Thyroid gland (tissue), 4 donors: Measurements from ENCODE around the gene MRPL27. TPM values are rescaled to one million over a fixed set of nuclear protein-coding genes. Genes with fewer than 3 reads are reported as not detected.

ENCODE experiments used
- DNase-seq, 2 donors: peaks; one replicate each; pipeline ENCODE4 v3.0.0-alpha.2; 2019
- H3K27ac ChIP-seq, 3 donors: fragments of 200-600 bp; sonication (generic); 1 replicate in 2 of 3; 2 replicates in 1 of 3; pipeline ENCODE4 v1.5.1; 2016 to 2019; ENCODE audit warnings: mild to moderate bottlenecking in 1 of 3, moderate library complexity in 1 of 3
- H3K27me3 ChIP-seq: fragments of 200-600 bp; sonication (generic); one replicate; pipeline ENCODE4 v1.5.1; 2019
- H3K36me3 ChIP-seq, 2 donors: fragments of 200-600 bp; sonication (generic); one replicate each; pipeline ENCODE4 v1.5.1; 2016 to 2019
- H3K4me1 ChIP-seq, 2 donors: fragments of 200-600 bp; sonication (generic); one replicate each; pipeline ENCODE4 v1.5.1; 2017 to 2019
- H3K4me3 ChIP-seq, 3 donors: fragments of 200-600 bp; sonication (generic); replicated peaks in 1 of 3; 1 replicate in 2 of 3; 2 replicates in 1 of 3; pipeline ENCODE4 v1.5.1; 2016; ENCODE audit warnings: mild to moderate bottlenecking in 1 of 3
- H3K9me3 ChIP-seq: fragments of 200-600 bp; sonication (generic); one replicate; pipeline ENCODE4 v1.5.1; 2017
- POLR2A ChIP-seq, 2 donors: fragments of 450-650 bp; IDR thresholded peaks; one replicate each; pipeline ENCODE4 v1.6.1; 2017; ENCODE audit warnings: antibody characterized with exemption in 2 of 2, mild to moderate bottlenecking in 2 of 2, moderate library complexity in 1 of 2
- WGBS, 2 donors: methylation state at CpG; one replicate each; pipeline ENCODE4 v1.1.5; 2017; 5-methylcytosine and 5-hydroxymethylcytosine counted together
- intact Hi-C: fragments of 100-400 bp; cut with DNase I; formaldehyde crosslinking; loops from one replicate; pipeline ENCODE4 v1.15.1; 2023
- total RNA-seq, 4 donors: library from RNA; depleted of rRNA; stranded (reverse); fragments of >200 nt; gene quantifications; one replicate each; pipeline ENCODE4 v1.2.3, GENCODE V29; 2016
- TF ChIP-seq, protein P1 (sequence below), 6 experiments: fragments of 200-600 bp in 3 of 6; fragments of 450-650 bp in 3 of 6; sonication (generic) in 3 of 6; IDR thresholded peaks; one replicate each; pipeline ENCODE4 v1.5.1; 2016 to 2019; ENCODE audit warnings: antibody characterized with exemption in 6 of 6, mild to moderate bottlenecking in 2 of 6, inconsistent platforms in 1 of 6, moderate library complexity in 1 of 6

The MRPL27 gene
- total RNA-seq, 4 donors from 2014 or later: 44.6 to 115 (median 80.8) TPM

DNA sequence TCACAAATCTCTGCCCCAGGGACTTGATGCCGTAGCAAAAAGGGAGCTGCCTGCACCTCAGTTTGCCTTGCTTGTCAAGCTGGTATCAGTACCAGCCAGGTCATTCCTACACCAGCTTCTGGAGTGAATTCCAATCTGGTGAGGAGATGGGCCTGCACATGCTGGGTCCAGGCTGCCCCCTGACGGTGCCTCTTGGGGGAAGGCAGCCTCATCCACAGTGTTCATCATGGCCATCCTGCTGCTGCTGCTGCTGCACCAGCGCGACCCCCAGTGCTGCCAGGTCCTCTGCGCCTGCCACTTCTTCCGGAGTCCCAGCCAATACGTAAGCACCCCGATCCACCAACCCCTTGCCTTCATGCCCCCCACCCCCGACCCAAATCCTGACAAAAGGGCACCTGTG is 8.3 kb downstream of the MRPL27 start:
- H3K27ac ChIP-seq: no peak overlapping the region
- peaks cover 24 to 36% of the 10 kb centered on the region in 2 donors for H3K36me3 ChIP-seq
- H3K27me3 ChIP-seq: no peaks in the 10 kb centered on the region
- no peaks in the 10 kb centered on the region for H3K9me3 ChIP-seq
- intact Hi-C loops: loop anchor here (5.0 kb wide), 1 partner anchor 113 kb away; the partner anchor contains the start of gene RSAD1
- no peak overlapping the region for H3K4me3 ChIP-seq
- TF ChIP-seq, protein P1, sequence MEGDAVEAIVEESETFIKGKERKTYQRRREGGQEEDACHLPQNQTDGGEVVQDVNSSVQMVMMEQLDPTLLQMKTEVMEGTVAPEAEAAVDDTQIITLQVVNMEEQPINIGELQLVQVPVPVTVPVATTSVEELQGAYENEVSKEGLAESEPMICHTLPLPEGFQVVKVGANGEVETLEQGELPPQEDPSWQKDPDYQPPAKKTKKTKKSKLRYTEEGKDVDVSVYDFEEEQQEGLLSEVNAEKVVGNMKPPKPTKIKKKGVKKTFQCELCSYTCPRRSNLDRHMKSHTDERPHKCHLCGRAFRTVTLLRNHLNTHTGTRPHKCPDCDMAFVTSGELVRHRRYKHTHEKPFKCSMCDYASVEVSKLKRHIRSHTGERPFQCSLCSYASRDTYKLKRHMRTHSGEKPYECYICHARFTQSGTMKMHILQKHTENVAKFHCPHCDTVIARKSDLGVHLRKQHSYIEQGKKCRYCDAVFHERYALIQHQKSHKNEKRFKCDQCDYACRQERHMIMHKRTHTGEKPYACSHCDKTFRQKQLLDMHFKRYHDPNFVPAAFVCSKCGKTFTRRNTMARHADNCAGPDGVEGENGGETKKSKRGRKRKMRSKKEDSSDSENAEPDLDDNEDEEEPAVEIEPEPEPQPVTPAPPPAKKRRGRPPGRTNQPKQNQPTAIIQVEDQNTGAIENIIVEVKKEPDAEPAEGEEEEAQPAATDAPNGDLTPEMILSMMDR (IDR thresholded peaks at IDR 0.05): no peak
- no peak for TF ChIP-seq POLR2A (IDR thresholded peaks at IDR 0.05)
- 76 to 83% methylated on average over 9 of the region's 9 CpGs for whole genome bisulfite sequencing, 2 donors
- no peak for DNase-seq
- H3K4me1 ChIP-seq: peaks cover 0 to 6% of the 10 kb centered on the region in 2 donors

DNA sequence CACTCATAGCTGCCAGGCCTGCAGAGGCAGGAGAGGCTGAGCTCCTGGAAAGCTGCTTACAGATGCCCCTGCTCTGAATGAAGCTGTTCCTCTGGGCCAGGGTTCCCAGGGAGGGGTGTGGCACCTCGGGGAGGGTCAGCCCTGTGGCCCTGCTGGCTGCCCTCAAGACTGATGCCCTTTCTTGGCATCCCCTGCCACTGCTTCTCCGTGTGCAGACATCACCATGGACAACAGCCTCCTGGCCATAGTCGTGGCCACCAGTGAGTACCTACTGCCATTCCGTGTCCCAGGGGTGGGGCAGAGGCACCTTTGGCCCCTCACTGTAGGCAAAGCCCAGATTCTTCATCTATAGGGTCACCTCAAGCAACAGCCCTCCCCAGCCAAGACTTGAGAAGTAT is 8.9 kb downstream of the MRPL27 start:
- H3K9me3 ChIP-seq: no peaks in the 10 kb centered on the region
- no peak for TF ChIP-seq POLR2A (IDR thresholded peaks at IDR 0.05)
- TF ChIP-seq, protein P1 (IDR thresholded peaks at IDR 0.05): no peak
- WGBS, 2 donors: 70% methylated on average over 4 of the region's 4 CpGs; no CpG with 5 or more reads in 1 of the 2 donors
- no peak for DNase-seq
- no peak overlapping the region for H3K4me3 ChIP-seq
- intact Hi-C loops: loop anchor here (5.0 kb wide), 1 partner anchor 113 kb away; the partner anchor contains the start of gene RSAD1
- H3K36me3 ChIP-seq: peaks cover 21 to 31% of the 10 kb centered on the region in 2 donors
- H3K27me3 ChIP-seq: no peaks in the 10 kb centered on the region
- H3K4me1 ChIP-seq: peaks cover 0 to 6% of the 10 kb centered on the region in 2 donors
- no peak overlapping the region for H3K27ac ChIP-seq

DNA sequence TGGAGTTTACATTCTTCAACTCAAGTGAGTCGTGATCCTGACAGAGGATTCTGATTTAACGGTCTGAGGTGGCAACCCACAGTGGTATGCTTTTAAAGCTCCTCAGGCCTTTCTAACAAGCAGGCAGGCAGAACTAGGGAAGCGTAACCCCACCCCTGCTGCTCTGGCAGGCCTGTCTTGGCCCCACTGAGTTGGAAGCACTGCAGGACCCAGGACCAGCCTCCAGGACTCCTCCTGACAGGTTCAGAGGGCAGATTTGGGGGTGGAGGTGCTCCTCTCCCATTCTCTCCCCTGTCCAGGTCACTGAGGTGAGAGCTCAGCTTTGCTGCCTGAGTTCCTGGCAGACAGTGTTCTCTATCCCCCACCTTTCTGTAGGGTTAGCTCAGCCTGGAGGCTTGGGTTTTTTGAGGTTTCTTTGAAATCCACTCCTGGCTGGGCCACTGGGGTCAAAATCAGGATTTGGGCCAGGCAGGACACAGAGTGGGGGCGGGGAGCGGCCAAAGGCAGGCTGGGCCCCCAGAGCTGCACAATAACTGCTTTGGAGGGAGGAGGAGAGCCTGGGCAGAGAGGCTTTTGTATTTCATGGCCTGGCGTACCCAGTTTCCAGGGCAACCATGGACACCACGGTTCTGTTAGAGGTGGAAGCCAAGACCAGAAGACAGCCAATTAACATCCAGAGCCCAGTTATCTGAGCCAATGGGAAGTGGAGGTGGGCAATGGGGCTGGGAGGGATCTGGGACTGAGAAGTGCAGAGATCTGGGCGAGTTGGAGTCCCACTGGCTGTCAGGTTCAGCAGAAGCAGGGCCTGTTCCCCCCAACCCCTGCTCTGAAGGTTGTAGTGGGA is 9.5 kb downstream of the MRPL27 start:
- no peak for TF ChIP-seq POLR2A (IDR thresholded peaks at IDR 0.05)
- TF ChIP-seq, protein P1 (IDR thresholded peaks at IDR 0.05): no peak
- peaks cover 25 to 30% of the 10 kb centered on the region in 2 donors for H3K36me3 ChIP-seq
- no peak overlapping the region for H3K27ac ChIP-seq
- H3K4me3 ChIP-seq: no peak overlapping the region
- intact Hi-C loops: loop anchor here (5.0 kb wide), 1 partner anchor 114 kb away; the partner anchor contains the start of gene RSAD1
- H3K4me1 ChIP-seq: peaks cover 0 to 6% of the 10 kb centered on the region in 2 donors
- no peaks in the 10 kb centered on the region for H3K27me3 ChIP-seq
- no peak for DNase-seq
- H3K9me3 ChIP-seq: no peaks in the 10 kb centered on the region
- WGBS, 2 donors: 52 to 57% methylated on average over 8 of the region's 8 CpGs

DNA sequence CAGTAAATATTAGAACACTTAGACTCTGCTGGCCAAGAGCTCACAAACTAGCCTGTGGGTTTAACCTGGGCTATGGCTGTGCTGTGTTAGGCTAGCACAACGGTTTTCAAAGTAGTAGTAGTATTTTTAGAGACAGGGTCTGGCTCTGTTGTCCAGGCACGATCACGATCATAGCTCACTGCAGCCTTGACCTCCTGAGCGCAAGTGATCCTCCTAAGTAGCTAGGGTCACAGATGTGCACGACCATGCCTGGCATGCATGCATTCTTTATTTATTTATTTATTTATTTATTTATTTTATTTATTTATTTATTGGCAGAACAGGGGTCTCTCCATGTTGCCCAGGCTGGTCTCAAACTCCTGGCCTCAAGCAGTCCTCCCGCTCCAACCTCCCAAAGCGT is 10.3 kb downstream of the MRPL27 start:
- H3K27me3 ChIP-seq: no peaks in the 10 kb centered on the region
- intact Hi-C loops: loop anchor here (5.0 kb wide), 1 partner anchor 115 kb away; the partner anchor contains the start of gene RSAD1
- no peaks in the 10 kb centered on the region for H3K9me3 ChIP-seq
- peaks cover 22 to 27% of the 10 kb centered on the region in 2 donors for H3K36me3 ChIP-seq
- no peak for TF ChIP-seq POLR2A (IDR thresholded peaks at IDR 0.05)
- TF ChIP-seq, protein P1 (IDR thresholded peaks at IDR 0.05): no peak
- DNase-seq: no peak
- 74 to 77% methylated on average over 7 of the region's 7 CpGs for WGBS, 2 donors
- no peak overlapping the region for H3K4me3 ChIP-seq
- peaks cover 0 to 6% of the 10 kb centered on the region in 2 donors for H3K4me1 ChIP-seq
- no peak overlapping the region for H3K27ac ChIP-seq
